Central memory CD4-positive, alpha-beta T cell (primary cell): ENCODE results near the gene KIFAP3.

Experiments used
- DNase-seq: peaks from one replicate; pipeline ENCODE4 v3.0.0; 2022

The KIFAP3 gene

GRCh38 chr1:169974067-169974466 lies 100.4 kb downstream of the KIFAP3 start:
- DNase-seq: no peak

- no peak for DNase-seq
Measured at GRCh38 chr1:169970114-169970513, 104.4 kb downstream of the KIFAP3 start.

GRCh38 chr1:169968174-169968573 lies 106.3 kb downstream of the KIFAP3 start:
- no peak for DNase-seq

- no peak for DNase-seq
Measured at GRCh38 chr1:169964206-169964605, 110.3 kb downstream of the KIFAP3 start.

- DNase-seq: no peak
Measured at GRCh38 chr1:169959686-169960085, 114.8 kb downstream of the KIFAP3 start.

- no peak for DNase-seq
Measured at GRCh38 chr1:169958987-169959386, 115.5 kb downstream of the KIFAP3 start.

GRCh38 chr1:169957884-169958283 lies 116.6 kb downstream of the KIFAP3 start:
- DNase-seq: no peak

GRCh38 chr1:169951108-169951507 lies 123.4 kb downstream of the KIFAP3 start:
- no peak for DNase-seq

GRCh38 chr1:169949139-169949538 lies 125.4 kb downstream of the KIFAP3 start:
- no peak for DNase-seq

- no peak for DNase-seq
Measured at GRCh38 chr1:169946206-169946605, 128.3 kb downstream of the KIFAP3 start.

- no peak for DNase-seq
Measured at GRCh38 chr1:169945181-169945580, 129.3 kb downstream of the KIFAP3 start.

- no peak for DNase-seq
Measured at GRCh38 chr1:169944621-169945020, 129.9 kb downstream of the KIFAP3 start.

GRCh38 chr1:169943963-169944526 lies 130.4 kb downstream of the KIFAP3 start:
- no peak for DNase-seq

GRCh38 chr1:169941982-169942830 lies 132.3 kb downstream of the KIFAP3 start:
- DNase-seq: no peak

- DNase-seq: no peak
Measured at GRCh38 chr1:169933984-169934725, 140.3 kb downstream of the KIFAP3 start.

GRCh38 chr1:169931795-169932231 lies 142.7 kb downstream of the KIFAP3 start:
- no peak for DNase-seq

- no peak for DNase-seq
Measured at GRCh38 chr1:169929210-169929526, 145.3 kb downstream of the KIFAP3 start.

- peak; percentile 38 for DNase-seq
Measured at GRCh38 chr1:169928438-169929209, 145.9 kb downstream of the KIFAP3 start.

- DNase-seq: peak; percentile 16
Measured at GRCh38 chr1:169925505-169926482, 148.7 kb downstream of the KIFAP3 start.

GRCh38 chr1:169924829-169925228 lies 149.7 kb downstream of the KIFAP3 start:
- no peak for DNase-seq

GRCh38 chr1:169924063-169924462 lies 150.4 kb downstream of the KIFAP3 start:
- no peak for DNase-seq

GRCh38 chr1:169921080-169921479 lies 153.4 kb downstream of the KIFAP3 start:
- DNase-seq: no peak
